ENCODE data around the gene SLC17A3. TPM values are rescaled to one million over a fixed set of nuclear protein-coding genes. Genes with fewer than 3 reads are reported as not detected.

SLC17A3 gene
- total RNA-seq, 4 donors from 2014 or later: not detected

- intact Hi-C loops (cut with DNase I; ENCODE audit: low total_unique reads): no loop called here
- DNase-seq: no peak
- H3K4me3 ChIP-seq: no peak overlapping the region
- TF ChIP-seq CTCF (IDR thresholded peaks at IDR 0.05): no peak
- no peak for TF ChIP-seq POLR2A (IDR thresholded peaks at IDR 0.05)
- H3K4me1 ChIP-seq: no peaks in the 10 kb centered on the region
- H3K27ac ChIP-seq: no peak overlapping the region
- no peaks in the 10 kb centered on the region for H3K36me3 ChIP-seq
- H3K27me3 ChIP-seq: no peaks in the 10 kb centered on the region
- H3K9me3 ChIP-seq: no peaks in the 10 kb centered on the region
These were observed 41.8 kb downstream of the SLC17A3 start for GRCh38 chr6:25832307-25832662.

- Histone ChIP-seq H3K27ac (no peak within 1 kb of the TSS), H3K4me1 (no peaks in the 10 kb centered on the region), H3K36me3 (no peaks in the 10 kb centered on the region), H3K4me3 (no peak within 1 kb of the TSS), H3K27me3 (no peaks in the 10 kb centered on the region), H3K9me3 (no peaks in the 10 kb centered on the region)
- intact Hi-C loops (cut with DNase I; ENCODE audit: low total_unique reads): no loop called here
- TF ChIP-seq CTCF (IDR thresholded peaks at IDR 0.05) (no peak), POLR2A (IDR thresholded peaks at IDR 0.05) (no peak)
- no peak for DNase-seq
These were observed 42.3 kb downstream of the SLC17A3 start, which contains the start of gene SLC17A1 for GRCh38 chr6:25831532-25832306. Gene SLC17A1, minus strand, starts transcription at chr6:25832052. Its CDS starts 1,495 bp downstream, at chr6:25830557.

GRCh38 chr6:25830458-25830857, 43.6 kb downstream of the SLC17A3 start:
- H3K4me3 ChIP-seq: no peak overlapping the region
- no peaks in the 10 kb centered on the region for H3K36me3 ChIP-seq
- H3K4me1 ChIP-seq: no peaks in the 10 kb centered on the region
- H3K9me3 ChIP-seq: no peaks in the 10 kb centered on the region
- no peak for DNase-seq
- no peaks in the 10 kb centered on the region for H3K27me3 ChIP-seq
- no peak for TF ChIP-seq POLR2A (IDR thresholded peaks at IDR 0.05)
- TF ChIP-seq CTCF (IDR thresholded peaks at IDR 0.05): no peak
- intact Hi-C loops (cut with DNase I; ENCODE audit: low total_unique reads): no loop called here
- no peak overlapping the region for H3K27ac ChIP-seq

- H3K27ac ChIP-seq: no peak overlapping the region
- DNase-seq: no peak
- intact Hi-C loops (cut with DNase I; ENCODE audit: low total_unique reads): no loop called here
- TF ChIP-seq POLR2A (IDR thresholded peaks at IDR 0.05): no peak
- TF ChIP-seq CTCF (IDR thresholded peaks at IDR 0.05): no peak
- no peaks in the 10 kb centered on the region for H3K36me3 ChIP-seq
- no peaks in the 10 kb centered on the region for H3K27me3 ChIP-seq
- no peaks in the 10 kb centered on the region for H3K9me3 ChIP-seq
- H3K4me1 ChIP-seq: no peaks in the 10 kb centered on the region
- H3K4me3 ChIP-seq: no peak overlapping the region
These were observed 44.7 kb downstream of the SLC17A3 start for GRCh38 chr6:25829375-25829774.

GRCh38 chr6:25821341-25821740, 52.7 kb downstream of the SLC17A3 start:
- no peaks in the 10 kb centered on the region for H3K4me1 ChIP-seq
- no peak overlapping the region for H3K27ac ChIP-seq
- intact Hi-C loops (cut with DNase I; ENCODE audit: low total_unique reads): no loop called here
- no peaks in the 10 kb centered on the region for H3K9me3 ChIP-seq
- H3K27me3 ChIP-seq: no peaks in the 10 kb centered on the region
- H3K4me3 ChIP-seq: no peak overlapping the region
- H3K36me3 ChIP-seq: no peaks in the 10 kb centered on the region
- TF ChIP-seq CTCF (IDR thresholded peaks at IDR 0.05): no peak
- no peak for TF ChIP-seq POLR2A (IDR thresholded peaks at IDR 0.05)
- no peak for DNase-seq

Measured in uterus (tissue), 4 donors.